ENCODE data around the gene TENT4B. TPM values are rescaled to one million over a fixed set of nuclear protein-coding genes. Genes with fewer than 3 reads are reported as not detected.
A peak's percentile ranks its signal among the peaks of the same experiment; 100 is the strongest.

TENT4B gene
- total RNA-seq, 1 experiment from 2014 or later = 11.4 TPM

DNA sequence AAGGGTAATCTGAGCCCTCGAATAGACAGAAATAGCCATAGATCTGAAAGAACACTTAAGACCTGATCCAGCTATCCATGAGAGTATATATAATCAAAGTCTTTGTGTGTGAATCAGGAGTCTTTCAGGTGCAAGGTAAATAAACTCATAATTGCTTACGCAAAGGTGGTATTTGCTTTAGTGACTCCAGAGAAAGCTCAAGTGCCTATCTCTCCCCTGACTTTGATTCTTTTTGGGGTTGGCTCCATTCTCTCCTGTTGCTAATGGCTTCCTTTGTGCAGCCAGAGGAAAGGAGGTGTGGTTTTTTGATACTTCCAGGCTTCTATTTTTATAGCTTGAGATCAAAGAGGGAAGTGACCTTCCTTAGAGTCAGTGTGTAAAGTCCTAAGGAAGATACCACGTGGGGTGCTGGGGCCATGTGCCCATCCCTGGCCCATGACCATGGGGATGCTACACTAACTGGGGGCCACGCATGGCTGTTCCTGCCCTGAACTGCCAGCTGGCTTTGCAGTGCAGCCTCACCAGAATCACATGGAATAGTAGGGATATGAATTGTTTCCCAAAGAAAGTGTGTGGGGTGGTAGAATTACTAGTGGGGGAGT, 45.8 kb downstream of the TENT4B start:
- peaks cover 16% of the 10 kb centered on the region for H3K79me2 ChIP-seq (ENCODE audit: low read depth)
- H3K27ac ChIP-seq = no peak overlapping the region
- CTCF ChIA-PET = no interaction called here
- peaks cover 3% of the 10 kb centered on the region; the same call in 1 of the 2 replicates for H3K9me3 ChIP-seq (ENCODE audit: insufficient read depth, low read depth)
- no TSS peak for BruUV-seq (replicated peaks)
- POLR2A ChIA-PET (ENCODE audit: unreplicated experiment) = interaction anchor here (0.7 kb wide), 1 partner anchor 11 kb away, joined by 5 read pairs; no protein-coding TSS in a partner anchor
- peak in 1 of 2 experiments; percentile 44 for DNase-seq
- no peak overlapping the region for H3K4me2 ChIP-seq
- peaks cover 27% of the 10 kb centered on the region for H3K4me1 ChIP-seq (replicated peaks; ENCODE audit: insufficient read depth)
- H3K36me3 ChIP-seq (ENCODE audit: low read depth) = no peaks in the 10 kb centered on the region
- no peak overlapping the region for H2AFZ ChIP-seq
- TF ChIP-seq EZH2 (IDR thresholded peaks at IDR 0.05; ENCODE audit: low read depth) = no peak
- no peak for TF ChIP-seq CTCF (conservative IDR thresholded peaks at IDR 0.05)
- H3K9me2 ChIP-seq (ENCODE audit: insufficient read depth) = no peaks in the 10 kb centered on the region
- H3K4me3 ChIP-seq = no peak overlapping the region
- H4K20me1 ChIP-seq (ENCODE audit: insufficient read depth) = no peaks in the 10 kb centered on the region
- intact Hi-C loops (cut with micrococcal nuclease; ENCODE audit: unreplicated experiment) = no loop called here
- no peaks in the 10 kb centered on the region for H3K27me3 ChIP-seq (ENCODE audit: insufficient read depth, low read depth)
- peaks cover 29% of the 10 kb centered on the region for H3F3A ChIP-seq (ENCODE audit: insufficient read depth, low read depth)

GRCh38 chr16:50201787-50202186, 48.7 kb downstream of the TENT4B start:
- H3K79me2 ChIP-seq (ENCODE audit: low read depth) = peaks cover 37% of the 10 kb centered on the region
- no peak for DNase-seq
- H4K20me1 ChIP-seq (ENCODE audit: insufficient read depth) = no peaks in the 10 kb centered on the region
- no peak overlapping the region for H3K4me2 ChIP-seq
- H3F3A ChIP-seq (ENCODE audit: insufficient read depth, low read depth) = peaks cover 29% of the 10 kb centered on the region
- H2AFZ ChIP-seq = no peak overlapping the region
- CTCF ChIA-PET = interaction anchor here (1.0 to 1.2 kb wide), 2 partner anchors 19 to 177 kb away, joined by 3 to 11 read pairs; partner anchors contain the start of gene CNEP1R1
- TF ChIP-seq CTCF (conservative IDR thresholded peaks at IDR 0.05) (no peak), EZH2 (IDR thresholded peaks at IDR 0.05; ENCODE audit: low read depth) (no peak)
- peaks cover 3% of the 10 kb centered on the region; the same call in 1 of the 2 replicates for H3K9me3 ChIP-seq (ENCODE audit: insufficient read depth, low read depth)
- H3K9me2 ChIP-seq (ENCODE audit: insufficient read depth) = no peaks in the 10 kb centered on the region
- H3K4me3 ChIP-seq = no peak overlapping the region
- POLR2A ChIA-PET (ENCODE audit: unreplicated experiment) = no interaction called here
- no TSS peak for BruUV-seq (replicated peaks)
- no peaks in the 10 kb centered on the region for H3K27me3 ChIP-seq (ENCODE audit: insufficient read depth, low read depth)
- intact Hi-C loops (cut with micrococcal nuclease; ENCODE audit: unreplicated experiment) = loop anchor here (2.0 kb wide), 3 partner anchors 33 to 177 kb away; partner anchors contain the start of gene CNEP1R1
- H3K4me1 ChIP-seq (replicated peaks; ENCODE audit: insufficient read depth) = peaks cover 28% of the 10 kb centered on the region
- no peak overlapping the region for H3K27ac ChIP-seq
- no peaks in the 10 kb centered on the region for H3K36me3 ChIP-seq (ENCODE audit: low read depth)

DNA sequence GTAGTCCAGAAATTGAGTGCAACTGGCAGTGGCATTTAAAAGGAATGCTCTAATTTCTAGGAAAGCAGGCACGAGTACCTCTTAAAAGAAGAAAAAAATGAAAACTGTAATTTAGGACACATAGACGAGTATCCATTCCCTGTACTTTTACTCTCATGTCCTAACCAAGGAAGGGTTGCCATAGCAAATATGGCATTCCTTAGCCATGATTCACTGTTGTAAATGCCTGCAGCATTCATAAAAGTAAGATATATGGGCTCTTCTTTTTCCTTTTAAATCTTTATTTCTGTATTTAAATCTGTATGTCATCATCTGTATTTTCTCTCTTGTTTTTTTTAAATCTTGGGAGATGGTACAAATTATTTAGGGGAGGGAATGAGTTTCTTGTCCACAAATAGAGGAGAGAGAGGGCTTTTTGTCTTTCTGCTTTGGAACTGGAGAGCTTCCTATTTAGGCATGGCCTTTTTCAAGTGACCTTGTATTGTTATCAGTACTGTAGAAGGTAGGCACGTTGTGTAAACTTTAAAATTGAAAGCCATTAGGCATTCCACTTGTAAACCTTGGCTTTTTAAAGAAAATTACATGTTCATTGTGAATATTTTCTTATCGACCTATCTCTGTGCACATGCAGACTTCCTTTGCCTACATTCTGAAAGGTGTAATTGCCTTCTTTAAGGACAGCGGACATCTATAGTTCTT, 50.0 kb downstream of the TENT4B start:
- Histone ChIP-seq H3K4me1 (replicated peaks; ENCODE audit: insufficient read depth) (peaks cover 28% of the 10 kb centered on the region), H3K9me3 (ENCODE audit: insufficient read depth, low read depth) (peaks cover 3% of the 10 kb centered on the region; the same call in 1 of the 2 replicates), H3F3A (ENCODE audit: insufficient read depth, low read depth) (peaks cover 29% of the 10 kb centered on the region), H3K4me2 (peak overlapping the region; percentile 40), H3K9me2 (ENCODE audit: insufficient read depth) (no peaks in the 10 kb centered on the region), H3K36me3 (ENCODE audit: low read depth) (no peaks in the 10 kb centered on the region), H3K27ac (peak overlapping the region; percentile 71), H4K20me1 (ENCODE audit: insufficient read depth) (no peaks in the 10 kb centered on the region), H3K79me2 (ENCODE audit: low read depth) (peaks cover 32% of the 10 kb centered on the region), H2AFZ (no peak overlapping the region), H3K27me3 (ENCODE audit: insufficient read depth, low read depth) (no peaks in the 10 kb centered on the region), H3K4me3 (no peak overlapping the region)
- ChIA-PET POLR2A (ENCODE audit: unreplicated experiment) (interaction anchor here (0.6 kb wide), 1 partner anchor 35 kb away, joined by 3 read pairs; no protein-coding TSS in a partner anchor), CTCF (no interaction called here)
- intact Hi-C loops (cut with micrococcal nuclease; ENCODE audit: unreplicated experiment) = loop anchor here (2.0 kb wide), 2 partner anchors 48 to 178 kb away; partner anchors contain the start of gene CNEP1R1
- BruUV-seq (replicated peaks) = no TSS peak
- DNase-seq = peak; percentile 44 to 88
- TF ChIP-seq CTCF (conservative IDR thresholded peaks at IDR 0.05) (no peak), EZH2 (IDR thresholded peaks at IDR 0.05; ENCODE audit: low read depth) (no peak)
